ENCODE data around the gene CTF1. TPM values are rescaled to one million over a fixed set of nuclear protein-coding genes. Genes with fewer than 3 reads are reported as not detected.
A peak's percentile ranks its signal among the peaks of the same experiment; 100 is the strongest.

The CTF1 gene
- total RNA-seq, 1 donor from 2014 or later: 6.5 TPM

DNA sequence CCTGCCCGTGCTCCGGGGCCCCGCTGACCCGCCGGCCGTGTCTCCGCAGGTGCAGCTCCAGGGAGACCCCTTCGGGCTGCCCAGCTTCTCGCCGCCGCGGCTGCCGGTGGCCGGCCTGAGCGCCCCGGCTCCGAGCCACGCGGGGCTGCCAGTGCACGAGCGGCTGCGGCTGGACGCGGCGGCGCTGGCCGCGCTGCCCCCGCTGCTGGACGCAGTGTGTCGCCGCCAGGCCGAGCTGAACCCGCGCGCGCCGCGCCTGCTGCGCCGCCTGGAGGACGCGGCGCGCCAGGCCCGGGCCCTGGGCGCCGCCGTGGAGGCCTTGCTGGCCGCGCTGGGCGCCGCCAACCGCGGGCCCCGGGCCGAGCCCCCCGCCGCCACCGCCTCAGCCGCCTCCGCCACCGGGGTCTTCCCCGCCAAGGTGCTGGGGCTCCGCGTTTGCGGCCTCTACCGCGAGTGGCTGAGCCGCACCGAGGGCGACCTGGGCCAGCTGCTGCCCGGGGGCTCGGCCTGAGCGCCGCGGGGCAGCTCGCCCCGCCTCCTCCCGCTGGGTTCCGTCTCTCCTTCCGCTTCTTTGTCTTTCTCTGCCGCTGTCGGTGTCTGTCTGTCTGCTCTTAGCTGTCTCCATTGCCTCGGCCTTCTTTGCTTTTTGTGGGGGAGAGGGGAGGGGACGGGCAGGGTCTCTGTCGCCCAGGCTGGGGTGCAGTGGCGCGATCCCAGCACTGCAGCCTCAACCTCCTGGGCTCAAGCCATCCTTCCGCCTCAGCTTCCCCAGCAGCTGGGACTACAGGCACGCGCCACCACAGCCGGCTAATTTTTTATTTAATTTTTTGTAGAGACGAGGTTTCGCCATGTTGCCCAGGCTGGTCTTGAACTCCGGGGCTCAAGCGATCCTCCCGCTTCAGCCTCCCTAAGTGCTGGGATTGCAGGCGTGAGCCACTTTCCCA, 5.9 kb downstream of the CTF1 start:
- ATAC-seq (ENCODE audit: poor library complexity) (peak; percentile 90), DNase-seq (peak; percentile 87)
- intact Hi-C loops (cut with DNase I): loop anchor here (5.0 kb wide), 1 partner anchor 55 kb away; no protein-coding TSS in a partner anchor

DNA sequence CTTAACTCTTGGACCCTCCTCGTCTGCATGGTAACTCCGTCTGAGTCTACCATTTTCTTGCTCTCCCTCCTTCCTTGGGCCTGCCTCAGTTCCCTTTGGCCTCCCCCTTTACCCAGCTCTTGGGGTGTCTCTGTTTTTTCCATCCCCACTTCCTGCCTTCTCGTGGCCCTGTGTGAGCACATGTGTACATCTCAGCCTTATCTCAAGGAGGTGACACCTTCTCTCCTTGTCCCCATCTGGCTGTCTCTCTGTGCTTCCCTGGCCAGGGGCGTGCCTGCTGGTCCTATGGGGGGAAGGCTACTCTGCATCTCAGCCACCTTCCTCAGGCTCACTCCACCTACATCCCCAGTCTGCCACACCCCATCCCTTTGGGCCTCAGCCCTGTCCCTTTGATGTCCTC, 6.6 kb downstream of the CTF1 start:
- no peak for ATAC-seq (ENCODE audit: poor library complexity)

DNA sequence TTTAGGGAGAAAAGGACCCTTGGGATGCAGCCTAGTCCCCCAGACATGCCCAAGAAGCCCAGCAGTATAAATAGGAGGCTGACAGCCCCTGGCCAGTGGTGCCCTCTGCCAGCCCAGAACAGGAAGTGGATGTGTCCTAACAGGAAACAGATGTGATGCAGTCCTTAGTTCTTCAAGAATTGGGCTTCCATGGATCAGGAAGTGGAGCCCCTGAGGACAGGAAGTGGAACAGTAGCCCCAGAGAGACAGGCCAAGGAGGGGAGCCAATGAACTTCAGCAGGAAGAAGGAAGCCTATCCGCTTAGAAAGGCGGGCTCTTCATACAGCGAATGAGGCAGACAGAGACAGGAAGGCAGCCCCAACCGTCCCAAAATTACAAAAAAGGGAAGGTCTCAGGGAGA, 7.2 kb downstream of the CTF1 start:
- ATAC-seq (ENCODE audit: poor library complexity) (peak; percentile 44), DNase-seq (peak; percentile 50)
- intact Hi-C loops (cut with DNase I): loop anchor here (5.0 kb wide), 1 partner anchor 56 kb away; no protein-coding TSS in a partner anchor

More for the DNA sequence above, 6.6 kb downstream of the CTF1 start:
- DNase-seq: no peak
- intact Hi-C loops (cut with DNase I): loop anchor here (5.0 kb wide), 1 partner anchor 56 kb away; no protein-coding TSS in a partner anchor

DNA sequence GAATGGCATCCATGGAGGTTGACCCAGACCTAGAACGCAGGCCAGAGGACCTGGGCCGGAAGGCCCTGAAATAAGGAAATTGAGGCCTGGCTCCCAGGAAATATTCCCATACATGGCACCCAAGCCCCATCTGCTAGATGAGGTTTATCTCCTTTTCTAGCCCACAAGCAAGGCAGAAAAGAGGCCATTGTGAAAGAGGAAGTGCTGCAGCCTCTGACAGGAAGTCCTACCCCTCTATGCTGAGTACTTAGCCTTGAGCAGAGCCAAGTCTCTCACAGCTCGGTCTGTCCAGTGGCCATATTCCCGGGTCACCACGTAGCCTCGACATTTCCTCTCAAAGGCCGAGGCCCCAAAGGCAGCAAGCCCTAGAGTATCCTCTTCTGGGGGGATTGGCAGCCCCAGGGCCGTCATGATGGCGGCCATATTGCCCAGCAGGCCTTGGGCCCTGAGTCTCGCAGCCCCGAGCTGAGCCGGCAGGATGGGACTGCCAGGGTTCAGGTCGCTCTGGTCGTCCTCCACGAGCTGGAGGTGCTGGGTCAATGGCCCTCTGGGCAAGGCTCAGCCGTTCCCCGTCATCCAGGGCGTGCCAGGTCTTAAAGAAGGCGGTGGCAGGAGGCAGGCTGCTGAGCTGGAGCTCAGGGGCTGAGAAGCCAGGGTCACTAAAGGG, 7.8 kb downstream of the CTF1 start:
- intact Hi-C loops (cut with DNase I): loop anchor here (5.0 kb wide), 1 partner anchor 57 kb away; no protein-coding TSS in a partner anchor
- DNase-seq: peak; percentile 46
- ATAC-seq (ENCODE audit: poor library complexity): no peak

DNA sequence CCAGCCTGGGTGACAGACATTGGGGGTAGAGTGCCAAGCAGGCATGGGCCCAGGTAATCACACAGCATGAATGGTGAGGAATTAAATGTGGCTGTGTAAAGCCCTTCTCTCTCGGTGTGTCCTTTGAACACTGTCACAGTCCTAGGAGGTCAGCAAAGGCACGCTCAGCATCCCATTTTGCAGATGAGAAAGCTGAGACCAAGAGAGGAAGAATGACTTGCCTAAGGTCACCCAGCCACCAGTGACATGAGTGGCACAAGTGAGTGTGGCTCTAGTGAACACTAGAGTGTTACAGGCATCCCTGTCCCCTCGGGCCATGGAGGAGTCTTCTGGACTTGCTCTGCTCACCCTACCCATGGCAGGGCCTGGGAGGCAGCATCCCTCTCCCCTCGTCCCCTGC, 10.7 kb downstream of the CTF1 start:
- DNase-seq: no peak
- ATAC-seq (ENCODE audit: poor library complexity): no peak
- intact Hi-C loops (cut with DNase I): no loop called here

DNA sequence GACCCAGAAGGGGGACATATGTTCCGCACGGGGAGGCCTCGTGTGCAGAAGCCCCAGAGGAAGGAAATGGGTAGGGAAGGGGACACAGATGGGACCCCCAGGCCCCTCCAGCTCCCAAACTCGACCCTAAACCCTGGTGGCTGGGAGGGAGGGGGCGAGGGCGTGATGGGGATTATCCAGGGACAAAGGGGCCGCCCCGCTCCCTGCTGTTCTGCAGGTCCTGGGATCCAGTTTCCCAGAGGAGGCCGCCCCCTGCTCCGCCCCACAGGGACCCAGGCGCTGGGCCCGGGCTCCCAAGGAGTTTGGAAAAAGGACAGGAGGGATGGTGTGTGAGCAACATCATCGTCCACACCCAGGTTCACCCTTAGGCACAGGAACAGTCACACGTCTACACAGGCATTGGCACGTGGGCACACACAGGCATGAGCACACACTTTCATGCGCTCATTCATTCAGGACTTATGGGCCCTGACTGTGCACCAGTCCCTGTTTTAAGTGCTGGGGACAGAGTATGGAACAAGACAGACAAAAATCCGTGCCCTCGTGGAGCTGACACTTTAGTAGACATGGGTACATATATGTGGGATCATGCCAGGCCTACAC, 14.1 kb downstream of the CTF1 start:
- ATAC-seq (ENCODE audit: poor library complexity) (no peak), DNase-seq (no peak)
- intact Hi-C loops (cut with DNase I): no loop called here

DNA sequence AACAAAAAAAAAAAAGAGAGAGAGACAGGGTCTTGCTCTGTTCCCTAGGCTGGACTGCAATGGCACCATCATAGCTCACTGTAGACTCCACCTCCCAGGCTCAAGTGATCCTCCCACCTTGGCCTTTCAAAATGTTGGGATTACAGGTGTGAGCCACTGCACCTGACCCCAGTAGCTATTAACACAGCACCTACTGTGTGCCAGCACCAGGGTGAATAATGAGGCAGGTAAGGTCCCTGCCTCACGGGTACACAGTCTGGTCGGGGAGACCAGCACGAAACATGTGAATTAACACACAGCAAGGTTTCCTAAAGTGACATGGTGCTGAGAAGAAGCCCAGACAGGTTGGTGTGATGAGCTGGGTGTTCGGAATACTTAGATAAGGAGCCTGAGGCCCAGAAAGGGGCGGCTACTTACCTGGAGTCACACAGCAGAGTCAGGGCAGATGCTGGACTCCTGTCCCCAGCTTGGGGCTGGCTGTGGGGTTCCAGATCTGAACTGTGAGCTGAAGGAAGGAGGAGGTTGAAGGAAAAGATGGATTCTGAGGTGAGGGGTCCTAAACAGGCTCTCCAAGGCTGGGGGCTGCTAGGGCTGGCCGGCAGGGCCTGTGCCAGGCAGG, 16.5 kb downstream of the CTF1 start:
- intact Hi-C loops (cut with DNase I): no loop called here
- DNase-seq (no peak), ATAC-seq (ENCODE audit: poor library complexity) (no peak)

DNA sequence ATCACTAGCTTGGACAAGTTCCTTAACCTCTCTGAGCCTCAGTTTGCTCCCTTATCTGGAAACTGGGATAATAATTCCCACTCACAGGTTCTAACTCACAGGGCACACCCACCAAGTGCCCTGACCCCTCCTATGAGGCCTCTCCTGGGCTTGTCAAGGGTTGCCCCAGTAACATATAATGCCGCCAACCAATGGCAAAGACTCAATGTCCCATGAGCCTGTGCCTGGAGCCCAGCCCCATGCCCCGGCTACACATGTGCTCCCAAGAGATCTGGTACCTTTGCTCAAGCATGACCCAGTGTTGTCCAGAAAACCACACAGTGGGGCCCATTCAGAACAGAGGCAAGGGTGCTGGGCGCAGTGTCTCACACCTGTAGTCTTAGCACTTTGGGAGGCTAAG, 18.4 kb downstream of the CTF1 start:
- intact Hi-C loops (cut with DNase I): no loop called here
- ATAC-seq (ENCODE audit: poor library complexity) (no peak), DNase-seq (no peak)

DNA sequence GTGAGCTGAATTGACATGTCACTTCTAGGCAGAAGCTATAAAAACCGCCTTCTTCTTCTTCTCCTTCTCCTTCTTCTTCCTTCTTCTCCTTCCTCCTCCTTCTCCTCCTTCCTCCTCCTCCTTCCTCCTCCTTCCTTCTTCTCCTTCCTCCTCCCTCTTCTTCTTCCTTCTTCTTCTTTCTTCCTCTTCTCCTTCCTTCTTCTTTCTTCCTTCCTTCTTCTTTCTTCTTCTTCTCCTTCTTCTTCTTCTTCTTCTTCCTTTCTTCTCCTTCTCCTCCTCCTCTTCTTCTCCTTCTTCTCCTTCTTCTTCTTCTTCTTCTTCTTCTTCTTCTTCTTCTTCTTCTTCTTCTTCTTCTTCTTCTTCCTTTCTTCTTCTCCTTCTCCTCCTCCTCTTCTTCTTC, 22.2 kb downstream of the CTF1 start:
- DNase-seq: no peak
- intact Hi-C loops (cut with DNase I): no loop called here
- no peak for ATAC-seq (ENCODE audit: poor library complexity)

DNA sequence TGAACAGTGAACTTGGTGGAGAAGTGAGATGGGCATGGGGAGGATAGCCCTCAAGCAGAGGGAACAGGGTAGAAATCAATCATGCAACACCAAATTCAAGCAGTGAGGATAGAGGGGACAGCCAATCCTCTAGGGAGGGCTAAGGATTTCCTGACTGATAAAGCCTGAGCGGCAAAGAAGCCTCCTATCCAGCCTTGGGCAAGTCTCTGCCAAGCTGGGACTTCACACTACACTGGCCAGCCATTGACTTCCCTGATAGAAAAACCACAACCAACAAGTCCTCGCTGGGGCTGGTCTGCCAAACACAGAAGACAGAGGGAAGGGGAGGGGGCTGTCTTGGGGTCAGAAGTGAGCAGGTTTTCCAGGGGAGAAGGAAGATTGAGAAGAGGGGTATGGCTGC, 24.5 kb downstream of the CTF1 start:
- DNase-seq: no peak
- no peak for ATAC-seq (ENCODE audit: poor library complexity)
- intact Hi-C loops (cut with DNase I): loop anchor here (2.0 to 10.0 kb wide), 2 partner anchors 76 to 1116 kb away; partner anchors contain the start of gene MAZ

DNA sequence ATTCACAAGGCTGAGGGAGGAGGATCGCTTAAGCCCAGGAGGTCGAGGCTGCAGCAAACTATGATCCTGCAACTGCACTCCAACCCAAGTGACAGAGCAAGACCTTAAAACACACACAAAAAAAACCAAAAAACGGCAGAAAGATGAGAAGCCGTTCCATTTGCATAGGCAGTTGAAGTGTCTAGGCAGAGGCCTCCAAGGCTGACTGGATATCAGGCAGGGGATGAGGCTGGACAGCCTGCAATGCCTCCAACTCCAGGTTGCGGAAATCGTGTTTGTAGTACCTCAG, 25.0 kb downstream of the CTF1 start:
- ATAC-seq (ENCODE audit: poor library complexity) (no peak), DNase-seq (no peak)
- intact Hi-C loops (cut with DNase I): loop anchor here (2.0 to 10.0 kb wide), 2 partner anchors 77 to 1117 kb away; partner anchors contain the start of gene MAZ

DNA sequence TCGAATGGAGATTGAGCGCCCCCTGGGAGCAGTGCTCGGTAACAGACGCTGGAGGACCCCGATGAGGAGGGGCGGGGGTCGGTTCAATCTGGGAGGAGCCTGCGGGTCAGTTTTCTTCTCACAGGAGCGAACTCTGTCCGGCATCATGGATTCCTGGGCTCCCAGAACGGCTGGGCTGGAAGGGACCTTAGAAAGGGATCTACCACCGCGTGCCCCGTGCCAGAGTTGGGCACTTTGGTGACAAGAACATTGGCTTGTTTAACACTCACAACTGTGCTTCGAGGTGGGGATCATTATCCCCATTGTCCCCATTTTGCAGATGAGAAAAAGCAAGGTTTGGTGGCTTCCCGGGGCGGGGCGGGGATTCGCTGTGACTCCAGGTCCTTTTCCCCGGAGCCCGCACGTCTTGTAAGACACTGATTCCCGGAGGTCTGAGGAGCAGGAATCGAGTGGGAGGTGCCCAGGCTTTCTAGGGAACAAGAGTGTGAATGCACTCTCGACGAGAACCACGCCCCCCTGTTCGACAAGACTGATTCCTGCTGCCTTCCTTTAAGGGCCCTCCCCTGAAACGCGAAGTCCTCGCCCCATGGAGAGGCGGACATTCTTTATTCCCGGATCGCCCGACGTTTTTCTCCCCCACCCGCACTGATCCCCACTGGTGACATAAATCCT, 25.5 kb downstream of the CTF1 start:
- ATAC-seq (ENCODE audit: poor library complexity): peak; percentile 38
- DNase-seq: peak; percentile 92
- intact Hi-C loops (cut with DNase I): loop anchor here (2.0 to 10.0 kb wide), 2 partner anchors 77 to 1117 kb away; partner anchors contain the start of gene MAZ

DNA sequence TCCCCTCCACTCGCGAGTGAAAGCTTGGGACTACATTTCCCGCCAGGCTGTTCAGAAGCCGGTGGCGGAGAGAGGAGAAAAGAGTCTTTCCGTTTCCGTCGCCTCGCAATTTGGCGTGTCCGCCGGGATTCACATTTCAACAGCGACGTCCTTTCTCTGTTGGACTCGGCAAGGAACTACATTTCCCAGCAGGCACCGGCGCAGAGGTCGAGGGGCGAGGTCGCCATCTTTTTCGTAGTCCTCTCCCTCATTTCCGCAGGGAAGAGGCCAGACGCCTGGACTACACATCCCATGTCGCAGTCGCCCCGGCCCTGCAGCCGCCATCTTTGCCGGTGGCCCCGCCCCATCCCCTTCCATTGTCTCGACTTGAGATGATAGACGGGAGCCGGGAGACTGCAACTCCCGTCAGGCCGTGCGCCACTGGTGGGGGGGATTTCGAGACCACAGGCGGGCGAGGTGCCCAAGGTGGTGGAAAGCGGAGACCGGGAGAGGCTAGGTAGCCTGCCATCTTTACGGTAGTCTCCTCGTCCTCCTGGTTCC, 26.1 kb downstream of the CTF1 start:
- intact Hi-C loops (cut with DNase I): loop anchor here (10.0 kb wide), 1 partner anchor 1118 kb away; the partner anchor contains the start of gene MAZ
- peak; percentile 100 for DNase-seq
- peak; percentile 88 for ATAC-seq (ENCODE audit: poor library complexity)

DNA sequence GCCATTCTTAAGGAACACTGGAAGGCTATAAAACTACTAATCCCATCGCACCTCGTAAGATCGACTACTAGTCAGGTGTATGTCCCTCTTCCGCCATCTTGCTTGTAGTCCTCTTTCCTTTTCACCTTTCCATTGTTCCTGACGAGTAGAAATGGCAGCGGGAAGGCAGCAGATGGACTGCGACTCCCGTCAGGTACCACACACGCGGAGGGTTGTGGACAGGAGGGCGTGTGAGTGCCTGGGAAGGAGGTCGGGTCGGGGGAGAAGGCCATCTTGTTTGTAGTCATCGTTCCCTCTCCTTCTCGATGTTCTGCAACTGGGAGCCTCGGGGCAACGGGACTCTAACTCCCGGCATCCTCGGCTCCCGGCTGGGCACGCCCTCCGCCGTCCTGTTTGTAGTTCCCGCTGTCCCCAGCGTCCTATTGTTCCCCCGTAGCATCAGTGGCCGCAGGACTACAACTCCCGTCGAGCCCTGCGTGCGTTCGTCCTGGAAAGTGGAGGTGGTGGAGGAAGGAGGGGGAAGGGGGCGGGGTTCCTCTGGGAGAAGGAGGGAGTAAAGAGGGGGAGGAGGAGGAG, 26.6 kb downstream of the CTF1 start:
- intact Hi-C loops (cut with DNase I): loop anchor here (10.0 kb wide), 1 partner anchor 1118 kb away; the partner anchor contains the start of gene MAZ
- ATAC-seq (ENCODE audit: poor library complexity) (peak; percentile 83), DNase-seq (peak; percentile 100)

DNA sequence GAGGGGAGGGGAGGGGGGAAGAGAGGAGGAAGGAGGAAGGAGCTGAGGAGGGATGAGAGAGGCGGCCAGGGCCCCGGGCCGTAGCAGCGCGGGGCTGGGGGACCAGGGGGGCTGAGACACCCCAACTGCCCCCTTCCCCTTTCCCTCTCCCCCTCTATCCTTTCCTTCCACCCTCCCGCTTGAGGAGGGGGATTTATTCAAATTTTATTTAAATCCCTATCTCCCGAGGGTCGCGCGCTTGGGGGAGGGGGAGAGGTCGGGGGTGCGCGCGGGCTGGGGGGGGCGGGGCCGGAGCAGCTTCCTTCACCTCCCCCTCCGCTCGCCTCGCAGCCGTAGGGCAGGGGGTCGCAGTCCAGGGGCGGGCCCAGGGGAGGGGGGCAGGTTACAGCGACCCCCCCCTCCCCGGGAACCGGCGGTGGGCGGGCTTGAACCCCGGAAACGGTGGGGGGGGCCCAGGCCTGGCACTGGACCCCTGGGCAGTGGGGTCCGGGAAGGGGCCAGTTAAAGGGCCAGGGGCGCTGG, 27.2 kb downstream of the CTF1 start, which contains the start of gene FBXL19:
FBXL19 (plus strand) TSS at position 19 of the 522 bp plus-strand sequence. CDS start 2,183 bp downstream, outside the sequence.
- intact Hi-C loops (cut with DNase I): loop anchor here (10.0 kb wide), 1 partner anchor 1119 kb away; the partner anchor contains the start of gene MAZ

DNA sequence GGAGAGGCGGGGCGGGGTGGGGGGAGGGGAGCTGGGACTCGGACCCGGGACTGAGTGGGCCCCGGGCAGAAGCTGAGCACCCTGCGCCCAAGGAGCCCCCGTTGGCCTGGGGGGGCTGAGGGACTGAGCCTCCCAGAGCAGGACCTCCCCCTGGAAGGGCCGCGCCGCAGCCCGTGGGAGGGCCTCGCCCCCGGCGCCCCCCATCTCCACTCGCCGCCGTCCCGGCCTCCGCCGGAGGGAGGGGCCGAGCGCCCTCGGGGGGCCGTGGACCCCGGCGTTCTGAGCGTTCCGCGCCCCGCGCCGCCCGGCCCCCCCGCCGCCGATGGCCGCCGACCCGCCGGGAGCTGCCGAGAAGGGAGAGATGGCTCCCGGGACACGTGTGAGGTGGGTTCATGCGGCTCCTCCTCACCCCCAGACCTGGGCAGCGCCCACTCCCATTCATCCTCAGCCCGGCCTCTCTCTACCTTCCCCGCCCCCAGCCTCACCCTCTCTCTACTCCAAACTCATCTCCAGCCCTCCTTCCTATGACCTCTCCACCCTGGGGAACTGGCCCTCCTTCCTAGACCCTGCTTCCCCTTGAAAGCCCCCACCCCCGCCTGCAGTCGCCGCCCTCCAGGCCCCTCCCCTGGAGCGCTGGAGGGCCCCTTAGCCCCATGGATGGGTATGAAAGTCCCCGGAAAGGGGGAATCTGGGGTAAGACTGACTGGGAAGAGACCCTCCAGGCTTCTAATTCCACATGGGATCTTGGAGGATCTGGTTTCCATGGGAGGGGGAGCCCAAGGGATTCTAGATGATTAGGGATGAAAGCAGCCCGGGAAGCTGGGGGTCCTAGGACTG, 27.9 kb downstream of the CTF1 start:
- ATAC-seq (ENCODE audit: poor library complexity) (no peak), DNase-seq (no peak)
- intact Hi-C loops (cut with DNase I): loop anchor here (10.0 kb wide), 1 partner anchor 1119 kb away; the partner anchor contains the start of gene MAZ

More for the DNA sequence above, 27.2 kb downstream of the CTF1 start, which contains the start of gene FBXL19:
- DNase-seq (peak; percentile 70), ATAC-seq (ENCODE audit: poor library complexity) (no peak)

Measured in Right ventricle myocardium superior (tissue), 1 donor.